PC-9 (cell line): ENCODE measurements around the gene FAU. TPM values are rescaled to one million over a fixed set of nuclear protein-coding genes. Genes with fewer than 3 reads are reported as not detected.

Experiments used
- BruUV-seq: library from RNA; stranded (reverse); fragments of 400-500 nt; replicated peaks from 2 replicates; lab custom pipeline; 2021; lab: Mats Ljungman, UMichigan
- CTCF ChIA-PET: fragments of 300-600 bp; sonication (Branson Sonifier 250); formaldehyde crosslinking; loops from one replicate; lab custom pipeline; 2022; ENCODE audit warnings: antibody characterized with exemption; lab: Charles Lee
- POLR2A ChIA-PET: fragments of 300-600 bp; sonication (Branson Sonifier 250); formaldehyde crosslinking; loops from one replicate; lab custom pipeline; 2022; ENCODE audit warnings: antibody characterized with exemption; ENCODE audit not compliant: unreplicated experiment; lab: Charles Lee
- DNase-seq, 2 experiments: peaks; one replicate each; pipeline versions ENCODE4 v3.0.0 to v3.0.0-alpha.2; 2015 to 2022; ENCODE audit warnings: mixed read lengths in 1 of 2
- H2AFZ ChIP-seq: fragments of 200-600 bp; sonication (generic); 2 replicates; pipeline ENCODE4 v1.8.1; 2017; ENCODE audit warnings: antibody characterized with exemption
- H3F3A ChIP-seq: fragments of 200-600 bp; sonication (generic); 2 replicates; pipeline ENCODE4 v1.8.1; 2017; ENCODE audit warnings: antibody characterized with exemption, mild to moderate bottlenecking, low read depth; ENCODE audit not compliant: insufficient read depth
- H3K27ac ChIP-seq: fragments of 200-600 bp; sonication (generic); 2 replicates; pipeline ENCODE4 v1.6.1; 2016; ENCODE audit warnings: mixed run types
- H3K27me3 ChIP-seq: fragments of 200-600 bp; sonication (generic); 2 replicates; pipeline ENCODE4 v1.6.1; 2016; ENCODE audit warnings: low read depth, mixed run types; ENCODE audit not compliant: insufficient read depth
- H3K36me3 ChIP-seq: fragments of 200-600 bp; sonication (generic); 2 replicates; pipeline ENCODE4 v1.6.1; 2016; ENCODE audit warnings: low read depth, mixed run types
- H3K4me1 ChIP-seq: fragments of 200-600 bp; sonication (generic); replicated peaks from 2 replicates; pipeline ENCODE4 v1.6.1; 2016; ENCODE audit warnings: mixed run types; ENCODE audit not compliant: insufficient read depth
- H3K4me2 ChIP-seq: fragments of 200-600 bp; sonication (generic); 2 replicates; pipeline ENCODE4 v1.6.1; 2017; ENCODE audit warnings: mixed run types
- H3K4me3 ChIP-seq: fragments of 200-600 bp; sonication (generic); 2 replicates; pipeline ENCODE4 v1.6.1; 2016; ENCODE audit warnings: mixed run types
- H3K79me2 ChIP-seq: fragments of 200-600 bp; sonication (generic); 2 replicates; pipeline ENCODE4 v1.6.1; 2017; ENCODE audit warnings: low read depth, mixed run types
- H3K9me2 ChIP-seq: fragments of 200-600 bp; sonication (generic); 2 replicates; pipeline ENCODE4 v1.8.1; 2017; ENCODE audit warnings: mild to moderate bottlenecking; ENCODE audit not compliant: insufficient read depth
- H3K9me3 ChIP-seq: fragments of 200-600 bp; sonication (generic); 2 replicates; pipeline ENCODE4 v1.8.1; 2016; ENCODE audit warnings: low read depth; ENCODE audit not compliant: insufficient read depth
- H4K20me1 ChIP-seq: fragments of 200-600 bp; sonication (generic); 2 replicates; pipeline ENCODE4 v1.8.1; 2017; ENCODE audit not compliant: insufficient read depth
- EZH2 ChIP-seq: fragments of 200-600 bp; sonication (generic); IDR thresholded peaks from 2 replicates; pipeline ENCODE4 v1.8.0; 2017; ENCODE audit warnings: antibody characterized with exemption, low read depth
- intact Hi-C: fragments of 100-400 bp; cut with micrococcal nuclease; formaldehyde crosslinking; loops from one replicate; pipeline ENCODE4 v1.10.0; 2022; ENCODE audit not compliant: unreplicated experiment
- total RNA-seq: library from RNA; stranded (reverse); gene quantifications from 2 replicates; pipeline ENCODE4 v1.2.3, GENCODE V29; 2021
- TF ChIP-seq, protein P1 (sequence below): fragments of 200-600 bp; sonication (generic); conservative IDR thresholded peaks from 2 replicates; pipeline ENCODE4 v1.6.1; 2017; ENCODE audit warnings: mixed run types, antibody characterized with exemption, mild to moderate bottlenecking, moderate library complexity

Gene FAU
- total RNA-seq, 1 experiment from 2014 or later = 973 TPM

GRCh38 chr11:65111159-65111743 is 10.7 kb downstream of the FAU start:
- H3K4me3 ChIP-seq = no peak overlapping the region; the same call in 1 of the 2 replicates

GRCh38 chr11:65110354-65110861 is 11.5 kb downstream of the FAU start:
- Histone ChIP-seq H3K4me3 (no peak overlapping the region), H3K27ac (no peak overlapping the region), H3K4me1 (peaks cover 28% of the 10 kb centered on the region), H3K4me2 (peak overlapping the region; percentile 66), H3F3A (peaks cover 44% of the 10 kb centered on the region), H3K9me2 (no peaks in the 10 kb centered on the region), H4K20me1 (no peaks in the 10 kb centered on the region), H3K9me3 (no peaks in the 10 kb centered on the region), H3K27me3 (no peaks in the 10 kb centered on the region), H3K79me2 (peaks cover 16% of the 10 kb centered on the region), H2AFZ (no peak overlapping the region), H3K36me3 (no peaks in the 10 kb centered on the region)
- DNase-seq = peak; percentile 76 to 92
- intact Hi-C loops = loop anchor here (1.0 to 5.0 kb wide), 3 partner anchors 144 to 264 kb away; partner anchors contain the start of gene DPF2
- no peak for TF ChIP-seq EZH2
- TF ChIP-seq, protein P1, sequence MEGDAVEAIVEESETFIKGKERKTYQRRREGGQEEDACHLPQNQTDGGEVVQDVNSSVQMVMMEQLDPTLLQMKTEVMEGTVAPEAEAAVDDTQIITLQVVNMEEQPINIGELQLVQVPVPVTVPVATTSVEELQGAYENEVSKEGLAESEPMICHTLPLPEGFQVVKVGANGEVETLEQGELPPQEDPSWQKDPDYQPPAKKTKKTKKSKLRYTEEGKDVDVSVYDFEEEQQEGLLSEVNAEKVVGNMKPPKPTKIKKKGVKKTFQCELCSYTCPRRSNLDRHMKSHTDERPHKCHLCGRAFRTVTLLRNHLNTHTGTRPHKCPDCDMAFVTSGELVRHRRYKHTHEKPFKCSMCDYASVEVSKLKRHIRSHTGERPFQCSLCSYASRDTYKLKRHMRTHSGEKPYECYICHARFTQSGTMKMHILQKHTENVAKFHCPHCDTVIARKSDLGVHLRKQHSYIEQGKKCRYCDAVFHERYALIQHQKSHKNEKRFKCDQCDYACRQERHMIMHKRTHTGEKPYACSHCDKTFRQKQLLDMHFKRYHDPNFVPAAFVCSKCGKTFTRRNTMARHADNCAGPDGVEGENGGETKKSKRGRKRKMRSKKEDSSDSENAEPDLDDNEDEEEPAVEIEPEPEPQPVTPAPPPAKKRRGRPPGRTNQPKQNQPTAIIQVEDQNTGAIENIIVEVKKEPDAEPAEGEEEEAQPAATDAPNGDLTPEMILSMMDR = peak; percentile 100
- no TSS peak for BruUV-seq
- CTCF ChIA-PET = interaction anchor here (0.6 to 1.0 kb wide), 4 partner anchors 63 to 265 kb away, joined by 3 to 5 read pairs (median 4); no protein-coding TSS in a partner anchor
- POLR2A ChIA-PET = interaction anchor here (0.5 to 0.7 kb wide), 8 partner anchors 9 to 345 kb away, joined by 3 to 13 read pairs (median 3); partner anchors contain the start of genes CDC42EP2 and POLA2

More at GRCh38 chr11:65111159-65111743, 10.7 kb downstream of the FAU start:
- Histone ChIP-seq H4K20me1 (no peaks in the 10 kb centered on the region), H3F3A (peaks cover 52% of the 10 kb centered on the region), H3K9me3 (no peaks in the 10 kb centered on the region), H3K4me2 (peak overlapping the region; percentile 100; the same call in 1 of the 2 replicates), H2AFZ (no peak overlapping the region), H3K4me1 (peaks cover 36% of the 10 kb centered on the region), H3K9me2 (no peaks in the 10 kb centered on the region), H3K27ac (no peak overlapping the region), H3K36me3 (no peaks in the 10 kb centered on the region), H3K27me3 (no peaks in the 10 kb centered on the region), H3K79me2 (peaks cover 25% of the 10 kb centered on the region)
- ChIA-PET CTCF (interaction anchor here (0.6 to 0.7 kb wide), 5 partner anchors 62 to 706 kb away, joined by 3 to 4 read pairs (median 3); partner anchors contain the start of gene CAPN1), POLR2A (interaction anchor here (0.6 to 0.9 kb wide), 13 partner anchors 11 to 396 kb away, joined by 3 to 7 read pairs (median 3); partner anchors contain the start of gene POLA2)
- TF ChIP-seq, protein P1 = no peak
- TF ChIP-seq EZH2 = no peak
- no TSS peak for BruUV-seq
- no peak for DNase-seq
- intact Hi-C loops = loop anchor here (2.0 to 5.0 kb wide), 2 partner anchors 221 to 264 kb away; partner anchors contain the start of gene DPF2
